BLaER1 treated with 17β-estradiol and CSF1 and Interleukin-3, amounts not matched to agents 10 nM and 100 nM (cell line): ENCODE measurements around the gene EXOG.
"Not testable (repeated sequence)": the region's sequence is repeated elsewhere in the genome, so short reads cannot be mapped to it uniquely, and the experiment has no call there.

ENCODE experiments used
- H3K27ac ChIP-seq, 11 experiments: shearing (Covaris generic); formaldehyde crosslinking; 2 replicates each; pipeline ENCODE4 v1.8.1; 2022
- H3K27me3 ChIP-seq, 11 experiments: shearing (Covaris generic); formaldehyde crosslinking; 2 replicates each; pipeline ENCODE4 v1.8.1; 2022
- H3K36me3 ChIP-seq, 11 experiments: shearing (Covaris generic); formaldehyde crosslinking; 2 replicates each; pipeline ENCODE4 v1.8.1; 2022
- H3K4me1 ChIP-seq, 10 experiments: shearing (Covaris generic); formaldehyde crosslinking; 2 replicates each; pipeline ENCODE4 v1.8.1; 2022
- H3K4me2 ChIP-seq, 11 experiments: shearing (Covaris generic); formaldehyde crosslinking; 2 replicates each; pipeline ENCODE4 v1.8.1; 2022
- H3K4me3 ChIP-seq, 10 experiments: shearing (Covaris generic); formaldehyde crosslinking; 2 replicates each; pipeline ENCODE4 v1.8.1; 2022
- H3K9ac ChIP-seq, 11 experiments: shearing (Covaris generic); formaldehyde crosslinking; 2 replicates each; pipeline ENCODE4 v1.8.1; 2022
- H3K9me3 ChIP-seq, 11 experiments: shearing (Covaris generic); formaldehyde crosslinking; replicated peaks in 1 of 11; 2 replicates each; pipeline ENCODE4 v1.8.1; 2022
- H4K20me1 ChIP-seq, 11 experiments: shearing (Covaris generic); formaldehyde crosslinking; 2 replicates each; pipeline ENCODE4 v1.8.1; 2022
- Cebpa-rat ChIP-seq, 11 experiments: shearing (Covaris generic); IDR thresholded peaks; 2 replicates each; pipeline ENCODE4 v1.8.1; 2022

The EXOG gene

GRCh38 chr3:38566215-38566528, 70.0 kb downstream of the EXOG start:
- peaks cover 0 to 4% (median 0%) of the 10 kb centered on the region in 11 experiments; a peak in 1 of 22 replicates for H3K9me3 ChIP-seq
- no peaks in the 10 kb centered on the region for H4K20me1 ChIP-seq
- no peaks in the 10 kb centered on the region for H3K27me3 ChIP-seq
- no peak for TF ChIP-seq Cebpa-rat (IDR thresholded peaks at IDR 0.05)
- no peaks in the 10 kb centered on the region for H3K36me3 ChIP-seq
- no peak overlapping the region for H3K4me3 ChIP-seq
- H3K4me1 ChIP-seq: peaks cover 0 to 7% (median 0%) of the 10 kb centered on the region in 10 experiments; a peak in 5 of 20 replicates
- H3K4me2 ChIP-seq: peak overlapping the region in 1 of 11 experiments; percentile 9; a peak in 1 of 22 replicates
- no peak overlapping the region for H3K9ac ChIP-seq
- no peak overlapping the region for H3K27ac ChIP-seq

- H3K27me3 ChIP-seq, H3K4me2 ChIP-seq, H4K20me1 ChIP-seq, H3K9me3 ChIP-seq, H3K36me3 ChIP-seq, H3K4me1 ChIP-seq, H3K4me3 ChIP-seq, H3K27ac ChIP-seq, H3K9ac ChIP-seq: not testable (repeated sequence)
These were observed 70.7 kb downstream of the EXOG start for GRCh38 chr3:38566794-38567193.

DNA sequence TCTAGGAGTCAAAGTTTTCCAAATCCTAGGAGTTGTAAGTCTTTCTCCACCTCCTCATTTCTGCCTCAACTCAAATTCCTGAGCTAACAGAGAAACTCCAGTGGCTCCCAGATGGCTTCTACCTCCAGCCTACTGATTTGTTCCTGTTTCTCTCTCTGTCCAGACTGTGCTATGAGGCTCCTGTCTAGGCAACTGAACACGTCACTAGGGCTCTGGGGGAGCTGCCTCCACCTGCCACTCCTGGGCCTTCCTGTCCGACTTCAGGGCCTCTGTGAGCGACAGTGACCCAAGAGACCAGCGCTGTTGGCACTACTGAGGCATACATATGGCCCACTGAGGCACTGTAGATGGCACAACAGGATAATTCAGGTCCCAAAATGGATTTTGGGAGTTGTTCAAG, 71.4 kb downstream of the EXOG start:
- H3K9me3 ChIP-seq: peaks cover 0 to 6% (median 0%) of the 10 kb centered on the region in 11 experiments; a peak in 2 of 22 replicates
- H3K9ac ChIP-seq: no peak overlapping the region
- no peaks in the 10 kb centered on the region for H3K27me3 ChIP-seq
- no peak overlapping the region for H3K27ac ChIP-seq
- no peak for TF ChIP-seq Cebpa-rat (IDR thresholded peaks at IDR 0.05)
- no peaks in the 10 kb centered on the region for H3K36me3 ChIP-seq
- H3K4me2 ChIP-seq: no peak overlapping the region
- no peak overlapping the region for H3K4me3 ChIP-seq
- peaks cover 0 to 7% (median 0%) of the 10 kb centered on the region in 10 experiments; a peak in 5 of 20 replicates for H3K4me1 ChIP-seq
- H4K20me1 ChIP-seq: no peaks in the 10 kb centered on the region

DNA sequence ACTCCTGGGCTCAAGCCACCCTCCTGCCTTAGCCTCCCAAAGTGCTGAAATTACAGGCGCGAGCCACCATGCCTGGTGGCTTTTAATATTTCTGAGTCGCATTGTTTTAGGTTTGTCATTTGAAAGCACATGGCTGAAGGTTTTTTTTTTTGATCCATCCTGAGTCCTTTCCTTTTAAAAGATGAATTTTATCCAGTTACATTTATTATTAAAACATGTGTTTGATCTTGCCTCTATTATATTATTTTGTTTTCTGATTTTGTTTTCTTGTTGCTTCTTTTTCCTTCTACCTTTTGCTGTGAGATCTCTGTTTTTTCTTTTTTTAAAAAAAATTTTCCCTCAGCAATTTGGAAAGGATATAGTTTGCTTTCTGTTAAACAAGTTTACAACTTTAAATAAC, 77.0 kb downstream of the EXOG start:
- H3K4me2 ChIP-seq: no peak overlapping the region
- no peaks in the 10 kb centered on the region for H4K20me1 ChIP-seq
- H3K27me3 ChIP-seq: no peaks in the 10 kb centered on the region
- no peak overlapping the region for H3K9ac ChIP-seq
- no peak overlapping the region for H3K27ac ChIP-seq
- H3K36me3 ChIP-seq: no peaks in the 10 kb centered on the region
- H3K9me3 ChIP-seq: peaks cover 5 to 20% (median 13%) of the 10 kb centered on the region in 11 experiments; a peak in 16 of 22 replicates
- H3K4me1 ChIP-seq: peaks cover 0 to 13% (median 11%) of the 10 kb centered on the region in 10 experiments; a peak in 11 of 20 replicates
- TF ChIP-seq Cebpa-rat (IDR thresholded peaks at IDR 0.05): no peak
- H3K4me3 ChIP-seq: no peak overlapping the region

- no peak for TF ChIP-seq Cebpa-rat (IDR thresholded peaks at IDR 0.05)
- no peak overlapping the region for H3K4me2 ChIP-seq
- H3K27me3 ChIP-seq: no peaks in the 10 kb centered on the region
- H3K4me1 ChIP-seq: peaks cover 0 to 13% (median 11%) of the 10 kb centered on the region in 10 experiments; a peak in 11 of 20 replicates
- H3K36me3 ChIP-seq: no peaks in the 10 kb centered on the region
- no peak overlapping the region for H3K9ac ChIP-seq
- peaks cover 5 to 20% (median 13%) of the 10 kb centered on the region in 11 experiments; a peak in 16 of 22 replicates for H3K9me3 ChIP-seq
- no peak overlapping the region for H3K4me3 ChIP-seq
- no peaks in the 10 kb centered on the region for H4K20me1 ChIP-seq
- no peak overlapping the region for H3K27ac ChIP-seq
These were observed 77.4 kb downstream of the EXOG start for GRCh38 chr3:38573556-38573955.

DNA sequence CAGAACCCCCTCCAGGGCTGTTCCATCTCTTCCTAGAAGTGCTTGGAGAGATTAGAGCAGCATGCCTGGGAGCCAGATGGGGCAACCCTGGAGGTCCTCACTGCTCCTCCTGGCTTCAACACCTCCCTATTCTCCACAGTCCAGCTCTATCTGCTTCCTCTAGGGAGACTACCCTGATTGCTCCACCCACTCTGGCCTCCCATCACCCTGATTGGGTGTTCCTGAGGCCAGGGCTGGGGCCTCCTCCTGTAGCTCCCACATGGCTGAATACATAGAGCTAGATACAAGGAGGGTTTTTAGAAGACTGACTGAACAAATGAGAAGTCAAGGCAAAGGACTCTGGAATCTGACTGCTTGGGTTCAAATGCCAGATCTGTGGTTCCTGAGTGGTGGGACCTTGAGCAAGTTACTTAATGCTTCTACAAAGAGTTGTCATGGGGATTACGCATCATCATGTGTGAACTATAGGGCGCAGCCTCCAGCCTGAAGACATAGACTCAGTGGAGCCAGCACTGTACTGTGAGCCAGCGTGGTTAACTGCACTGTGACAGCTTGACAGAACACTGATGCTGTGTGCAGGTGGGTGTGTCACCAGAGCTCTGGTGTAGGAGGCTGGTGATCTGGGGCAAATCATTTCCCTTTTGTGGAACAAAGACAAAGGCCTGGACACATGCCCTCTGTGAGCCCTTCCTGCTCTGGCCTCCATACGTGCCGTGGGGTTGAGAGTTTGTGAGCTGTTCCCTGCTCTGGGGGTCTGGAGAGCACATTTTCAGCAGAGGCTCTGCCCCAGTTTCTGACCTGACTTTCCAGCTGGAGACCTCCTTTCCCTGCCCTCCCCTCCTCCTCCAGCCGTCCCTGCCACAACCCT, 78.5 kb downstream of the EXOG start:
- Histone ChIP-seq H3K27ac (no peak overlapping the region; a peak in 1 of 22 replicates), H3K4me2 (peak overlapping the region in 7 of 11 experiments; percentile 5 to 48 (median 19); a peak in 9 of 22 replicates), H3K9ac (no peak overlapping the region), H4K20me1 (no peaks in the 10 kb centered on the region), H3K9me3 (peaks cover 5 to 20% (median 13%) of the 10 kb centered on the region in 11 experiments; a peak in 16 of 22 replicates), H3K27me3 (no peaks in the 10 kb centered on the region), H3K4me1 (peaks cover 2 to 21% (median 17%) of the 10 kb centered on the region in 10 experiments; a peak in 18 of 20 replicates), H3K4me3 (no peak overlapping the region), H3K36me3 (no peaks in the 10 kb centered on the region)
- TF ChIP-seq Cebpa-rat (IDR thresholded peaks at IDR 0.05): no peak

- Histone ChIP-seq H3K4me1 (peaks cover 9 to 28% (median 24%) of the 10 kb centered on the region in 10 experiments), H3K27me3 (no peaks in the 10 kb centered on the region), H3K4me2 (peak overlapping the region in 7 of 11 experiments; percentile 5 to 48 (median 19); a peak in 9 of 22 replicates), H3K4me3 (no peak overlapping the region), H3K36me3 (no peaks in the 10 kb centered on the region), H3K27ac (no peak overlapping the region; a peak in 2 of 22 replicates), H3K9ac (no peak overlapping the region), H3K9me3 (peaks cover 5 to 20% (median 13%) of the 10 kb centered on the region in 11 experiments; a peak in 16 of 22 replicates), H4K20me1 (no peaks in the 10 kb centered on the region)
- TF ChIP-seq Cebpa-rat (IDR thresholded peaks at IDR 0.05): peak in 8 of 11 experiments; percentile 24 to 84 (median 58); a peak in 11 of 22 replicates
These were observed 79.2 kb downstream of the EXOG start for GRCh38 chr3:38575279-38575843.
